GM12878 (cell line): ENCODE data around the gene F12. TPM values are rescaled to one million over a fixed set of nuclear protein-coding genes. Genes with fewer than 3 reads are reported as not detected.
A peak's percentile ranks its signal among the peaks of the same experiment; 100 is the strongest.

ENCODE experiments used
- BCLAF1 ChIP-seq: fragments of 450-650 bp; IDR thresholded peaks from 2 replicates; pipeline ENCODE4 v1.6.1; 2017; ENCODE audit warnings: antibody characterized with exemption, mild to moderate bottlenecking, moderate library complexity
- BHLHE40 ChIP-seq, 2 experiments: fragments of 450-650 bp in 1 of 2; IDR thresholded peaks; 2 replicates each; pipeline ENCODE4 v1.6.1; 2011 to 2017; ENCODE audit warnings: low read depth in 2 of 2, borderline replicate concordance in 1 of 2, improper control_type of control experiment in 1 of 2, low read length in 1 of 2, mild to moderate bottlenecking in 1 of 2
- CHD1 ChIP-seq: IDR thresholded peaks from 2 replicates; pipeline ENCODE4 v1.6.1; 2012; ENCODE audit warnings: low read depth, low read length, improper control_type of control experiment
- NBN ChIP-seq: fragments of 450-650 bp; IDR thresholded peaks from 2 replicates; pipeline ENCODE4 v1.6.1; 2016
- PKNOX1 ChIP-seq: fragments of 450-650 bp; IDR thresholded peaks from 2 replicates; pipeline ENCODE4 v1.6.1; 2016; ENCODE audit warnings: mild to moderate bottlenecking
- RELA ChIP-seq: fragments of 450-650 bp; IDR thresholded peaks from 2 replicates; pipeline ENCODE4 v1.8.0; 2014; ENCODE audit warnings: borderline replicate concordance; ENCODE audit not compliant: partially characterized antibody
- SUZ12 ChIP-seq: fragments of 200-600 bp; sonication (generic); IDR thresholded peaks from one replicate; pipeline ENCODE4 v1.6.1; 2018; ENCODE audit warnings: antibody characterized with exemption, mild to moderate bottlenecking; ENCODE audit not compliant: unreplicated experiment
- polyA plus RNA-seq, 11 experiments: library from polyadenylated mRNA; depleted of rRNA in 4 of 11; unstranded in 6 of 11; stranded (reverse) in 5 of 11; fragments of >200 nt; fragmentation: Nextera tagmentation in 4 of 11; fragmentation: Illumina TruSeq in 1 of 11; extraction: Ambion mirVana in 4 of 11; extraction: Trizol in 1 of 11; gene quantifications; 1 replicate in 1 of 11; 2 replicates in 10 of 11; pipeline versions ENCODE4 v1.2.1 to v1.2.3, GENCODE V29; 2011 to 2016; ENCODE audit warnings: inconsistent platforms in 2 of 11, missing spikeins in 2 of 11, low read depth in 1 of 11
- total RNA-seq, 4 experiments: library from RNA; depleted of rRNA in 3 of 4; stranded (reverse); fragments of >200 nt in 3 of 4; fragmentation: Illumina TruSeq in 1 of 4; extraction: Trizol in 1 of 4; gene quantifications; 2 replicates each; pipeline versions ENCODE4 v1.2.1 to v1.2.3, GENCODE V29; 2013 to 2021

F12 gene
- total and polyA plus RNA-seq, 10 of the 15 experiments (the other 5 are each of a cell fraction or from before 2014, with no cell fraction given) = 0.25 to 11.3 (median 5.5) TPM

DNA sequence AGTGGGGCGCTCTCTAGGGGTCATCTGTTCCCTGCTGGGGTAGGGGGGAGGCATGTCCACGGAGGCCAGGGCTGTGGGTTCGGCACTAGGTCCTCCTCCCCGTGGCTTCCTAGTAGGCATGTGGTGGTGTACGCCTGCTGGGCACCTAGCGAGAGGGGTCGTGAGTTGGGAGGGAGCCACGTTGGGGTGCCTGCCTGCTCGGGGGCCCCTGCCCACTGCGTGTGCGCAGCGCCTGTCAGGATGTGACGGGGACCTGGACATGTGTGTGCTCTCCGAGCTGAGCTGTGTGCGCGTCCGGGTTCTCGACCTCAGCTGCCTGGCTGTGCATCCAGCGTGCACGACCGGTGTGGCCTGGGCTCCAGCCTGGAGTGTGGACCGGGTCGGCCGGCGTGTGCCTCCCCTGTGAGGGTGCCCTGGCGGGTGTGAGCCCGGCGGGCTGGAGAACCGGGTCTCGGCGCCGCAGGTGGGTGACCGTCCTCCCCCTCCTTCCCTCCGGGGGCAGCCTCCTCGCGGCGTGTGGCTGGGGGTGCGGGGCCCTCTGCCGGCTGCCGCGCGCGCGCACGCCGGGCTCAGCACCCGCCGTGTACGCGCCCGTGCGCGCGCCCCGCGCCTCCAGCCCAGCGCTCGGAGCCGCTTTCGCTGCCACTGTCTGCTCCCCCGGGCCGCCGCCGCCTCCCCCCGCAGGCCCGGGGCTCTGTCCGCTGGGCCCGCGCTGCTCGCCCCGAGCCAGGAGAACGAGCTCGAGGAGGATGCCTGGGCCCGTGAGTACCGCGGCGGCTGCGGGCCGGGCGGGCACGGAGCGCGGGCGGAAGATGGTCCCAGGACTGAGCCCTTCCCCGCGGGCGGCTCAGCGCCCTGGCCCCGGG lies 37.1 kb upstream of the F12 start, which contains the start of gene PRR7 (continued):
- TF ChIP-seq BCLAF1 (0 out of 2 replicates have a peak, but pooled peaks have one; percentile 46), PKNOX1 (peak; percentile 36; the same call in 1 of the 2 replicates), CHD1 (no peak), NBN (0 out of 2 replicates have a peak, but pooled peaks have one; percentile 13), BHLHE40 (IDR thresholded peaks at IDR 0.05; ENCODE audit: borderline replicate concordance in 1 of 2, low read depth in 2 of 2, low read length in 1 of 2) (peak; percentile 22 to 80; a peak in 2 of 4 replicates), SUZ12 (no peak), RELA (no peak)
